HG03469 (cell line): ENCODE results near the gene NAA16.
"Not testable (repeated sequence)": the region's sequence is repeated elsewhere in the genome, so short reads cannot be mapped to it uniquely, and the experiment has no call there.

Experiments used
- ATAC-seq: cut with Tn5 transposase; IDR thresholded peaks from one replicate; pipeline ENCODE4 v1.9.1; 2021; ENCODE audit warnings: mild to moderate bottlenecking, moderate library complexity, moderate number of reproducible peaks; ENCODE audit not compliant: unreplicated experiment

The NAA16 gene

GRCh38 chr13:41403983-41404382 lies 92.9 kb downstream of the NAA16 start:
- no peak for ATAC-seq

DNA sequence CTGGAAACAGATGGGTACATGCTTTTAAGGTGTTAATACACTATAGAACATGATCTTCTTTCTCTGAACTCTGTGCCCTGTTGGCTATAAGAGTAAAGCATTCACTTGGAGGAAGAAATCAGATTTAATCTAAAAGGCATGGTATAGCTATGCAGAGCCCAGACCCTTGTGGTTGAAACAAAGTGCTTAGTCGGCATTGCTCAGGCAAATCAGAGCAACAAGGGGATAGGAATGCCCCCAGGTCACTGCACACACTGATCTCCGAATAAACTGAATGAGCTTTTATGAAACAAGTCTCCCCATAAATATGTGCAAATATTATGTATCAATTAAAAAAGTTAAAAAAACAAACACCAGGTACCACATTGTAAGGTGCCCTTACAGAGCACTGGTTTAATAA lies 94.3 kb downstream of the NAA16 start:
- no peak for ATAC-seq

DNA sequence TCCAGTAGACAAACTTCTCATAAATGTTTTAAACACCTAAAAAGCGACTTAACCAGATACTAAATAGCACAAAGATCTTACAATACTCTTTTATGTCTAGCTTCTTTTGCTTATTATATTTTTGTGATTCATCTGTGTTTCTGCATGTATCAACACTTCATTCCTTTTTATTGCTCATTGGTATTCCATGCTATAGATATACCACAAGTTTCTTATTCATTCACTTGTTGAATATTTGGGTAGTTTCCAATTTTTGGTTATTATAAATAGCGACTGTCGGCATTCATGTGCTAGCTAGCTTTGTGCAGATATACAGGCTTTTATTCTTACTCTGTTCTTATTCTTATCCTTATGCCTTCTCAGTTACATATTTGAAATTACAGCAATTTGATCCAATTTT lies 96.3 kb downstream of the NAA16 start:
- ATAC-seq, result no peak

DNA sequence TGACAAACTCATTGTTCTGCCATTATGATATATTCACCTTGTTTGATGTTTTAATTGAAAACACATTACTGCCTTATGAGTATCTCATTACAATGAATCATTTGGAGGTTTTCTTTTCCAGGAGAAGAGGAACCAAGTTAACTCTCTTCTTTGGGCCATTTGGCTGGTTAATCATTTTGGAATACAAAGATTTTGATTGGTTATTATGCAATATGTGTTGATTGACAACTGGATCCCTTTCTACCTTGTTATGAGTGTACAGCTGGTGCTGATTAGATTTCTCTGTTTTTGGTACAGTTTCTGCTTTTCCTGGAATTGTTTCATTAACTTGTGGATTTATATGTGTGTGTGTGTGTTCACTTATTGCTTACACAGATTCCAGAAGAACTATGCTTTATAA lies 97.1 kb downstream of the NAA16 start:
- ATAC-seq, result no peak

DNA sequence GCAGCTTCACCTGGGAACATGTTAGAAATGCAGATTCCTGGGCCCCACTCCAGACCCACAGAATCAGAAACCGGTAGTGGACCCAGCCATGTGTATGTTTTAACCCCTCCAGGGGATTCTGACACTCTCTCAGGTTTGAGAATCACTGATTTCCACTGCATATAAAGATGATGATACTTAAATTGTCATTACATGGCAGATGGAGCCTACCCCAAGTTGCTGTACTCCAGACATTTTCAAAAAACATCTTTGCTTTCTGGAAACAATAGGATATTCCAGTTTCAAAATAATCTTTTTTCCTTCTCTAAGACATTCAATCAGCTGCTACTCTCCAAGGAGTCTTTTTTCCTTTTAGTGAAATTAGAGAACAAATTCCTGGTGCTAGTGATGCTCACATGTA lies 97.7 kb downstream of the NAA16 start:
- no peak for ATAC-seq

DNA sequence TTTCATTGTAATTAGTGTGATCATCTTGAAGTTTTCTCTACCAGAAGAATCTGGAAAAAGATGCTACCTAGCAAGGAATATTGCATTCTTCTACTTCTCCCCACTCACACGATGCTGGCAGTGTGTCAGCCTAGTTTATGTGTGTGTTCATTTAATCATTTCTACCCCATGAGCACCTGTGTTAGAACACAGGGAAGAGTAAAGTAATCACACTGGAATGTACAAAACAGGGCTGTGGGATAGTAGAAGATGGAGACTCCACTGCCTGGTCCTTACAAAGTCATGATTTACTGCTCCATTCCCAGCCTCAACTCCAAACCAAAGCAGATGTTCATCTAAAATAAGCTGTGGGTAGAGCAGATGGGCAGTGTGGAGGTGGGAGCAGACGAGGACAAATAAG lies 98.5 kb downstream of the NAA16 start:
- ATAC-seq, result no peak

DNA sequence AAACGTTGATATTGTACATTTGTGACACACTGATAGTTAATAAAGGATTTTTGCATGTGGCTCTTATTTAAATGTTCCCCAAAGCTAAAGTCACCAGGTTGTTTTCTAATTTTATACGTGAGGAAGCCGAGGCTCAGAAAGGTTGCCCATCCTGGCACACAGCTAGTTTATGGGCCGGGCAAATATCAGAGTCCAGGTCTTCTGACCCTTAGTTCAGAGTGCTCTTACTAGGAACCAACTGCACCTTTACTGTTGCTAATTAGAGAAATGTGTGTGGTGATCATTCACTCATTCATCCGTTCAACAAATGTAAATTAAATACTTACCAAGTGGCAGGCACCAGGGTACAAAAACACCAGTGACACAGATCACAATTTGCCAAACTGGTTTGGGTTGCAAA lies 100.0 kb downstream of the NAA16 start:
- no peak for ATAC-seq

- ATAC-seq, result no peak
Observed at GRCh38 chr13:41411522-41411921, 100.5 kb downstream of the NAA16 start.

DNA sequence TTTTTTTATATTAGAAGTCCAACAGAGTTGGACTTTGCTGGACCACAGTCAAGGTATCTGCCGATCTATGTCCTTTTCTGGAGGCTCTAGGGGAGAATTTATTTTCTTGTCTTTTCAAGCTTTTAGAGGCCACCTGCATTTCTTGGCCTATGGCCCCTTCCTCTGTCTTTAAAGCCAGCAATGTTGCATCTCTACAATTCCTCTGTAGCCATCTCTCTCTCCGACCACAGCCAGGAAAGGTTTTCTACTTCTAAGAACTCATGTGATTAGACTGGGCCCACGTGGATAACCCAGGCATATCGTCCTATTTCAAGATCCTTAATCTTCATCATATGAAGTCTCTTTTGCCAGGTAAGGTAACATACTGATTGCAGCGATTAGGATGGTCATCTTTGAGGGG lies 102.8 kb downstream of the NAA16 start:
- no peak for ATAC-seq

GRCh38 chr13:41416276-41416675 lies 105.2 kb downstream of the NAA16 start:
- no peak for ATAC-seq

DNA sequence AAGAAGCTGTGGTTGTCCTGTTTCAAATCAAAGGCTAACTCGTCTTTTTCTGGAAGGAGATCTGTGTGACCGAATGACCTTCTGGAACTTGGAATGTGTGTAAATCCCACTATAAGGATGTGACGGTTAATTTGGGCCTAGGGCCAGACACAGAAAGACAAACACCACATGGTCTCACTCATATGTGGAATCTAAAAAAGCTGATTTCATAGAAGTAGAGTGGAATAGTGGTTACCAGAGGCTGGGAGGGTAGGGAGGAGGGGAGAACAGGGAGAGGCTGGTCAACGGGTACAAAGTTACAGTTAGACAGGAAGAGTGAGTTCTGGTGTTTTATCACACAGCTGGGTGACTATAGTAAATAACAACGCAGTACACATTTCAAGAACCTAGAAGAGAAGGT lies 107.0 kb downstream of the NAA16 start:
- no peak for ATAC-seq

- no peak for ATAC-seq
Observed at GRCh38 chr13:41418731-41419130, 107.7 kb downstream of the NAA16 start.

DNA sequence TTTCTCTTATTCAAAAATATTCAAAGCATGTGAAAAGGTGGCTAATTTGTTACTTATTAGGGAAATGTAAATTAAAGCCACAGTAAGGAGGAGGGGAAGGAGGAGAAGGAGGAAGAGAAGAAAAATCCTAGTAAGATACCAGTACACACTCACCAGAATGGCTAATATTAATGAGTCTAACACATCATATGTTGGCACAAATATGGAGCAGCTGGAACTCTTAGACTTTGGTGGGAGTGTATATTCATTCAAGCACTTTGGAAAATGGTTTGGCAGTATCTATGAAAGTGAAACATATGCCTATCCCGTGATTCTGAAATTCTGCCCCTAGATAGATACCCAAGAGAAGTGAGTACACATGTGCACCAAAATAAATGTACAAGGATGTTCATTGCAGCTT lies 108.1 kb downstream of the NAA16 start:
- no peak for ATAC-seq

GRCh38 chr13:41420146-41420545 lies 109.1 kb downstream of the NAA16 start:
- ATAC-seq, result no peak

DNA sequence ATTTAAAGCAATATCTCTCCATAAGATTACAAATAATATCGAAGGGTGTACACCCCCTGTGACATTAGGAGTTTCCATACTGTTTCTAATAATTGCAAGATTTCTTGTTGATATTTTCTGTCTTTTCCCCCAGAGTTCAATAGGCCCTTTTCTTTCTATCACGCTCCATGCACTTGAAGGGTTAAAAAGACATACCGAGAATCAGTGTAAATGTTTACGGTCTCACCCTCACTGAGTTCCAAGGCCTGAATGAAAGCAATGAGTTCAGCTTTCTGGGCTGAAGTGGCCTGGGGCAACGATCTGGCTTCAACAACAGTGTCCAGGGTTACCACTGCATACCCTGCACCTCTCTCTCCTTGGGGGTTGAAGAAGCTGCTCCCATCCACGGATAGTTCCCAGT lies 110.3 kb downstream of the NAA16 start:
- ATAC-seq, result not testable (repeated sequence)

DNA sequence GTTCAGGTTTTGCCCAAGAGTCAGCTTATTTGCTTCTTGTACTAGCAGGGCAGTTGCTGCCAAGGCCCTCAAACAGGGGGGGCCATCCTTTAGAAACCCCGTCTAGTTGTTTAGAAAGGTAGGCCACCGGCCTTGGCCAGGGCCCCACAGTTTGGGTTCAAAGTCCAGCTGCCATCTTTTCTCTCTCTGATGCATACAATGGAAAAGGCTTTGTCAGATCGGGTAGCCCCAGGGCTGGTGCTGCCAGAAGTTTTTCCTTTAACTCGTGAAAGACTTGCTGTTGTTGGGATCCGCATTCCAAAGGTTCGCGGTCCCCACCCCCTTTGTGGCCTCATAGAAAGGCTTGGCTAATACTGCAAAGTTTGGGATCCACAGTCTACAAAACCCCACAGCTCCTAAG lies 110.9 kb downstream of the NAA16 start:
- ATAC-seq, result not testable (repeated sequence)

- ATAC-seq, result not testable (repeated sequence)
Observed at GRCh38 chr13:41423259-41423658, 112.2 kb downstream of the NAA16 start.

GRCh38 chr13:41424675-41425074 lies 113.6 kb downstream of the NAA16 start:
- not testable (repeated sequence) for ATAC-seq

DNA sequence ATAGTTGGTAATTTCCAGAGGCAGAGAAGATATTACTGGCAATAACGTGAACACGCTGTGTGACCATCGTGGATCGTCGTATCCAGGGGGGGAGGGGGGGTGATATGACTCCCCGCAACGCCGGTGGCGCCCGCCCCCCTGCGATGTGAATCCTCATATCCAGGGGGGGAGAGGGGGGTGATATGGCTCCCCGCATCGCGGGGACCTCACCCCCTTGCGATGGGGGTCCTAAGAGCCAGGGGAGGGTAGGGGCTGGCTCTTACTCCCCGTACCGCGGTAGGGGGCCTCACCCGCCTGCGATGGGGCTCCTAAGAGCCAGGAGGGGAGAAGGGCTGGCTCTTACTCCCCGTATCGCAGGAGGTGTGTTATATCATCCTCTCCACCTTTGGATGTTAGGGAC lies 115.0 kb downstream of the NAA16 start:
- no peak for ATAC-seq
